K562 (cell line): ENCODE measurements around the gene DCAF4. TPM values are rescaled to one million over a fixed set of nuclear protein-coding genes. Genes with fewer than 3 reads are reported as not detected.
A peak's percentile ranks its signal among the peaks of the same experiment; 100 is the strongest.

Experiments used
- ATAC-seq: fragments of 200-7000 bp; cut with Tn5 transposase; 3 replicates; pipeline ENCODE4 v1.9.1; 2020; ENCODE audit warnings: moderate library complexity
- BruUV-seq: library from RNA; stranded (reverse); fragments of 400-500 nt; replicated peaks from 2 replicates; lab custom pipeline; 2021; lab: Mats Ljungman, UMichigan
- CTCF ChIA-PET: fragments of 300-600 bp; formaldehyde crosslinking; extraction: SDS; loops from one replicate; lab custom pipeline; 2021; ENCODE audit warnings: low intra/inter-chr PET ratio; lab: Yijun Ruan, JAX
- POLR2A ChIA-PET: fragments of 300-600, 350-650 bp; sonication (Branson Sonifier 250); formaldehyde crosslinking; extraction: SDS; loops from one replicate; lab custom pipeline; 2021; ENCODE audit warnings: antibody characterized with exemption, inconsistent platforms; lab: Yijun Ruan, JAX
- DNase-seq, 4 experiments: peaks; one replicate each; pipeline versions ENCODE4 v3.0.0 to v3.0.0-alpha.2; 2011 to 2018; ENCODE audit warnings: low spot score in 3 of 4, mixed read lengths in 3 of 4; ENCODE audit errors: extremely low read depth in 1 of 4
- FAIRE-seq: peaks from 2 replicates; lab custom pipeline; 2011; peaks lifted over from hg19 to GRCh38; lab: Jason Lieb, UNC
- H2AFZ ChIP-seq: 2 replicates; pipeline ENCODE4 v1.6.0; 2011; ENCODE audit warnings: low read depth, low read length, control low read depth, inconsistent platforms
- H3K27ac ChIP-seq: fragments of 200-600 bp; 3 replicates; pipeline ENCODE4 v1.8.0; 2011; ENCODE audit warnings: low read depth, mild to moderate bottlenecking, control low read depth, inconsistent platforms, low read length, moderate library complexity, mixed read lengths; ENCODE audit errors: extremely low read depth
- H3K27me3 ChIP-seq, 2 experiments: fragments of 300-600 bp in 1 of 2; 2 replicates in 1 of 2; 3 replicates in 1 of 2; pipeline versions ENCODE4 v1.6.0 to v1.8.0; 2011; ENCODE audit warnings: inconsistent platforms in 2 of 2, low read length in 2 of 2, mild to moderate bottlenecking in 1 of 2, mixed read lengths in 1 of 2, moderate library complexity in 1 of 2; ENCODE audit not compliant: control insufficient read depth in 2 of 2, insufficient read depth in 2 of 2
- H3K36me3 ChIP-seq: fragments of 300-600 bp; 3 replicates; pipeline ENCODE4 v1.8.0; 2011; ENCODE audit warnings: mild to moderate bottlenecking, low read length, inconsistent platforms; ENCODE audit not compliant: control insufficient read depth, insufficient read depth
- H3K4me1 ChIP-seq, 2 experiments: fragments of 200-600 bp in 1 of 2; replicated peaks in 1 of 2; 2 replicates in 1 of 2; 3 replicates in 1 of 2; pipeline versions ENCODE4 v1.5.1 to v1.8.0; 2011; ENCODE audit warnings: inconsistent platforms in 2 of 2, low read length in 2 of 2, mild to moderate bottlenecking in 1 of 2, mixed read lengths in 1 of 2, moderate library complexity in 1 of 2; ENCODE audit not compliant: control insufficient read depth in 2 of 2, insufficient read depth in 2 of 2
- H3K4me2 ChIP-seq: 2 replicates; pipeline ENCODE4 v1.6.1; 2011; ENCODE audit warnings: low read length, control low read depth, inconsistent platforms, mixed read lengths; ENCODE audit not compliant: insufficient read depth
- H3K4me3 ChIP-seq: fragments of 200-600 bp; sonication (generic), shearing (Covaris generic); 2 replicates; pipeline ENCODE4 v1.5.1; 2016; ENCODE audit warnings: control low read depth, inconsistent platforms
- H3K79me2 ChIP-seq: fragments of 200-600 bp; 3 replicates; pipeline ENCODE4 v1.8.0; 2011; ENCODE audit warnings: low read length, inconsistent platforms; ENCODE audit not compliant: control insufficient read depth, insufficient read depth
- H3K9ac ChIP-seq, 2 experiments: 2 replicates each; pipeline versions ENCODE4 v1.6.0 to v1.6.1; 2011; ENCODE audit warnings: low read depth in 2 of 2, low read length in 2 of 2, control low read depth in 1 of 2, inconsistent platforms in 1 of 2, mild to moderate bottlenecking in 1 of 2, mixed read lengths in 1 of 2; ENCODE audit not compliant: insufficient read depth in 1 of 2
- H3K9me1 ChIP-seq: one replicate; pipeline ENCODE4 v1.6.0; 2011; ENCODE audit warnings: inconsistent platforms, mild to moderate bottlenecking, low read length, moderate library complexity; ENCODE audit not compliant: control insufficient read depth, insufficient read depth
- H3K9me3 ChIP-seq: replicated peaks from 2 replicates; pipeline ENCODE4 v1.5.1; 2011; ENCODE audit warnings: low read depth, low read length, inconsistent platforms; ENCODE audit not compliant: control insufficient read depth, insufficient read depth
- H4K20me1 ChIP-seq: replicated peaks from 2 replicates; pipeline ENCODE4 v1.6.1; 2011; ENCODE audit warnings: low read length, inconsistent platforms, mixed read lengths; ENCODE audit not compliant: control insufficient read depth, insufficient read depth
- HDAC6 ChIP-seq: IDR thresholded peaks from 2 replicates; pipeline ENCODE4 v1.6.1; 2012; ENCODE audit warnings: low read depth, mild to moderate bottlenecking, control low read depth, inconsistent platforms, low read length, moderate library complexity
- NR2F6 ChIP-seq: fragments of 450-650 bp; formaldehyde crosslinking; IDR thresholded peaks from 2 replicates; pipeline ENCODE4 v1.4.0; 2020; ENCODE audit warnings: mild to moderate bottlenecking
- PHB ChIP-seq: fragments of 250-450 bp; sonication (Bioruptor Pico); IDR thresholded peaks from 2 replicates; pipeline ENCODE4 v1.5.0; 2021
- TEAD1 ChIP-seq, 2 experiments: fragments of 450-650 bp in 1 of 2; sonication (generic) in 1 of 2; formaldehyde crosslinking; IDR thresholded peaks; 2 replicates each; pipeline versions ENCODE4 v1.4.0 to v1.8.0; 2020 to 2022; ENCODE audit warnings: mild to moderate bottlenecking in 2 of 2, missing genetic modification reagents in 1 of 2
- YY1 ChIP-seq, 3 experiments: IDR thresholded peaks; 2 replicates each; pipeline ENCODE4 v1.6.1; 2011; ENCODE audit warnings: low read length in 2 of 3, mild to moderate bottlenecking in 2 of 3, moderate library complexity in 2 of 3, borderline replicate concordance in 1 of 3, control low read depth in 1 of 3, low read depth in 1 of 3; ENCODE audit not compliant: insufficient read depth in 3 of 3, insufficient replicate concordance in 2 of 3, control insufficient read depth in 1 of 3, insufficient read length in 1 of 3; ENCODE audit errors: extremely low read depth in 1 of 3
- ZNF224 ChIP-seq: sonication (generic); formaldehyde crosslinking; IDR thresholded peaks from 2 replicates; pipeline ENCODE4 v1.8.0; 2022; ENCODE audit warnings: mild to moderate bottlenecking, missing genetic modification reagents
- ZNF384 ChIP-seq: IDR thresholded peaks from 2 replicates; pipeline ENCODE4 v1.6.1; 2012; ENCODE audit warnings: low read depth, low read length, improper control_type of control experiment
- ZNF507 ChIP-seq: conservative IDR thresholded peaks from 2 replicates; pipeline ENCODE4 v1.6.1; 2017; ENCODE audit warnings: missing genetic modification characterization, missing compliant biosample characterization
- WGBS: fragments of 100-300 bp; shearing (Covaris generic); methylation state at CpG from one replicate; pipeline ENCODE4 v1.1.6; 2016; ENCODE audit warnings: low coverage, mixed read lengths; ENCODE audit not compliant: insufficient coverage; ENCODE audit errors: missing lambda C conversion rate; 5-methylcytosine and 5-hydroxymethylcytosine counted together
- in situ Hi-C: fragments of 300-500 bp; cut with MboI; formaldehyde crosslinking; loops from 4 replicates; pipeline ENCODE4 v1.15.0; 2018; ENCODE audit warnings: inconsistent platforms, mixed read lengths
- intact Hi-C: fragments of 100-400 bp; cut with micrococcal nuclease; formaldehyde crosslinking; loops from 2 replicates; pipeline ENCODE4 v1.14.2; 2022
- polyA plus RNA-seq, 8 experiments: library from polyadenylated mRNA; depleted of rRNA in 4 of 8; stranded (reverse) in 5 of 8; unstranded in 3 of 8; fragments of >200 nt; fragmentation: Nextera tagmentation in 2 of 8; fragmentation: Illumina TruSeq in 1 of 8; extraction: Ambion mirVana in 2 of 8; extraction: Trizol in 1 of 8; gene quantifications; 2 replicates each; pipeline versions ENCODE4 v1.2.1 to v1.2.3, GENCODE V29; 2011 to 2014; ENCODE audit warnings: inconsistent platforms in 1 of 8, missing spikeins in 1 of 8
- total RNA-seq, 7 experiments: library from RNA; depleted of rRNA in 6 of 7; stranded (reverse); fragments of >200 nt in 6 of 7; fragmentation: Illumina TruSeq in 2 of 7; extraction: Trizol in 2 of 7; gene quantifications; 2 replicates each; pipeline versions ENCODE4 v1.2.1 to v1.2.3, GENCODE V29; 2011 to 2021; ENCODE audit warnings: low replicate concordance in 1 of 7
- TF ChIP-seq, protein P1 (sequence below): fragments of 150-350 bp; IDR thresholded peaks from 2 replicates; pipeline ENCODE4 v1.6.1; 2014; ENCODE audit warnings: low read depth, mild to moderate bottlenecking, low read length, borderline replicate concordance

DCAF4 gene
- total and polyA plus RNA-seq, 9 of the 15 experiments (the other 6 are each of a cell fraction or from before 2014, with no cell fraction given), result 2.7 to 49.2 (median 22.9) TPM

DNA sequence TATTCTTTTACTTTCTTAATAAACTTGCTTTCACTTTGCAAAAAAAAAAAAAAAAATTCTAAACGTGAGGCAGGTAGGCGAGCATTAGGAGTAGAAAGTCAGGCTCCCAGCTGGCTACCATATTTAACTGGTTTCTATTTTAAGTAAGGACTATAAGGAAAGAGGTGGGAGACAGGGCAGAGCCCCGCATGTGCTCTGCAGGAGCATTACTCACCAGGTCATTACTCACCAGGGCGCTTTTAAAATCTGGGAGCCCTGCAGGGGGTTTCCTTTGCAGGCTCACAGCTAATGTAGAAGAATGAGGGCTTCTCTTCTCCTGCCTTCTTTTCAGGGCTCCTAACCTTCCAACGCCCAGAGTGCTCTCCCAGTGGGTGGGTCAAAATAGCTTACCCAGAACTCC, 18.4 kb upstream of the DCAF4 start:
- Histone ChIP-seq H3K27ac (peak overlapping the region; percentile 92), H3K9me3 (no peaks in the 10 kb centered on the region), H3K4me1 (peaks cover 9 to 26% of the 10 kb centered on the region in 2 experiments), H3K9ac (peak overlapping the region in 1 of 2 experiments; percentile 65; a peak in 3 of 4 replicates), H4K20me1 (no peaks in the 10 kb centered on the region), H2AFZ (peak overlapping the region; percentile 82), H3K4me2 (peak overlapping the region; percentile 53), H3K4me3 (peak overlapping the region; percentile 11; the same call in 1 of the 2 replicates), H3K9me1 (no peaks in the 10 kb centered on the region), H3K27me3 (no peaks in the 10 kb centered on the region), H3K79me2 (no peaks in the 10 kb centered on the region), H3K36me3 (no peaks in the 10 kb centered on the region)
- peak; percentile 52 to 71 (median 58) for DNase-seq
- WGBS, result 2% methylated on average over 4 of the region's 5 CpGs
- in situ Hi-C loops (loop anchor here (5.0 kb wide), 1 partner anchor 396 kb away; no protein-coding TSS in a partner anchor), intact Hi-C loops (loop anchor here (10.0 kb wide), 1 partner anchor 173 kb away; no protein-coding TSS in a partner anchor)
- ATAC-seq, result peak; percentile 82
- POLR2A ChIA-PET, result interaction anchor here (0.6 to 1.4 kb wide), 6 partner anchors 14 to 392 kb away, joined by 3 to 11 read pairs (median 4); partner anchors contain the start of gene DPF3
- BruUV-seq, result TSS peak; percentile 95
- CTCF ChIA-PET, result interaction anchor here (0.6 kb wide), 1 partner anchor 265 kb away, joined by 3 read pairs; no protein-coding TSS in a partner anchor
- no peak for FAIRE-seq
- TF ChIP-seq ZNF507 (tag), result no peak
- TF ChIP-seq ZNF224 (CRISPR knock-in tag), result no peak
- no peak for TF ChIP-seq NR2F6 (CRISPR knock-in tag)
- no peak for TF ChIP-seq HDAC6
- peak in 1 of 3 experiments; percentile 5 for TF ChIP-seq YY1 (IDR thresholded peaks at IDR 0.05; ENCODE audit: borderline replicate concordance in 1 of 3, control insufficient read depth in 1 of 3, extremely low read depth in 1 of 3, insufficient read depth in 3 of 3, insufficient read length in 1 of 3, insufficient replicate concordance in 2 of 3, low read depth in 1 of 3, low read length in 2 of 3)
- TF ChIP-seq PHB (CRISPR knock-in tag), result no peak
- no peak for TF ChIP-seq ZNF384
- TF ChIP-seq, protein P1, sequence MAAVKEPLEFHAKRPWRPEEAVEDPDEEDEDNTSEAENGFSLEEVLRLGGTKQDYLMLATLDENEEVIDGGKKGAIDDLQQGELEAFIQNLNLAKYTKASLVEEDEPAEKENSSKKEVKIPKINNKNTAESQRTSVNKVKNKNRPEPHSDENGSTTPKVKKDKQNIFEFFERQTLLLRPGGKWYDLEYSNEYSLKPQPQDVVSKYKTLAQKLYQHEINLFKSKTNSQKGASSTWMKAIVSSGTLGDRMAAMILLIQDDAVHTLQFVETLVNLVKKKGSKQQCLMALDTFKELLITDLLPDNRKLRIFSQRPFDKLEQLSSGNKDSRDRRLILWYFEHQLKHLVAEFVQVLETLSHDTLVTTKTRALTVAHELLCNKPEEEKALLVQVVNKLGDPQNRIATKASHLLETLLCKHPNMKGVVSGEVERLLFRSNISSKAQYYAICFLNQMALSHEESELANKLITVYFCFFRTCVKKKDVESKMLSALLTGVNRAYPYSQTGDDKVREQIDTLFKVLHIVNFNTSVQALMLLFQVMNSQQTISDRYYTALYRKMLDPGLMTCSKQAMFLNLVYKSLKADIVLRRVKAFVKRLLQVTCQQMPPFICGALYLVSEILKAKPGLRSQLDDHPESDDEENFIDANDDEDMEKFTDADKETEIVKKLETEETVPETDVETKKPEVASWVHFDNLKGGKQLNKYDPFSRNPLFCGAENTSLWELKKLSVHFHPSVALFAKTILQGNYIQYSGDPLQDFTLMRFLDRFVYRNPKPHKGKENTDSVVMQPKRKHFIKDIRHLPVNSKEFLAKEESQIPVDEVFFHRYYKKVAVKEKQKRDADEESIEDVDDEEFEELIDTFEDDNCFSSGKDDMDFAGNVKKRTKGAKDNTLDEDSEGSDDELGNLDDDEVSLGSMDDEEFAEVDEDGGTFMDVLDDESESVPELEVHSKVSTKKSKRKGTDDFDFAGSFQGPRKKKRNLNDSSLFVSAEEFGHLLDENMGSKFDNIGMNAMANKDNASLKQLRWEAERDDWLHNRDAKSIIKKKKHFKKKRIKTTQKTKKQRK, result no peak
- no peak for TF ChIP-seq TEAD1 (CRISPR knock-in tag; IDR thresholded peaks at IDR 0.05)
